WERI-Rb-1 (cell line): Measurements from ENCODE around the gene OXER1.
A peak's percentile ranks its signal among the peaks of the same experiment; 100 is the strongest.

Experiments used
- DNase-seq: peaks from one replicate; pipeline ENCODE4 v3.0.0-alpha.2; 2020
- H3K27ac ChIP-seq: fragments of 250-450 bp; sonication (Bioruptor Pico); 2 replicates; pipeline ENCODE4 v1.5.1; 2020; ENCODE audit warnings: mild to moderate bottlenecking, moderate library complexity
- H3K27me3 ChIP-seq: fragments of 250-450 bp; sonication (Bioruptor Pico); 2 replicates; pipeline ENCODE4 v1.5.1; 2021; ENCODE audit warnings: mild to moderate bottlenecking, low read depth, moderate library complexity; ENCODE audit not compliant: insufficient read depth, severe bottlenecking
- H3K36me3 ChIP-seq: fragments of 250-450 bp; sonication (Bioruptor Pico); 2 replicates; pipeline ENCODE4 v1.5.1; 2020; ENCODE audit warnings: mild to moderate bottlenecking, moderate library complexity
- H3K4me3 ChIP-seq: 2 replicates; pipeline ENCODE4 v1.5.1; 2011; ENCODE audit warnings: low read depth, mild to moderate bottlenecking, control low read depth, low read length
- H3K9me3 ChIP-seq: fragments of 250-450 bp; sonication (Bioruptor Pico); 2 replicates; pipeline ENCODE4 v1.5.1; 2021; ENCODE audit warnings: mild to moderate bottlenecking, moderate library complexity; ENCODE audit not compliant: severe bottlenecking
- TF ChIP-seq, protein P1 (sequence below): IDR thresholded peaks from 2 replicates; pipeline ENCODE4 v1.5.1; 2011; ENCODE audit warnings: low read depth, mild to moderate bottlenecking, control low read depth, inconsistent platforms, low read length

The OXER1 gene

DNA sequence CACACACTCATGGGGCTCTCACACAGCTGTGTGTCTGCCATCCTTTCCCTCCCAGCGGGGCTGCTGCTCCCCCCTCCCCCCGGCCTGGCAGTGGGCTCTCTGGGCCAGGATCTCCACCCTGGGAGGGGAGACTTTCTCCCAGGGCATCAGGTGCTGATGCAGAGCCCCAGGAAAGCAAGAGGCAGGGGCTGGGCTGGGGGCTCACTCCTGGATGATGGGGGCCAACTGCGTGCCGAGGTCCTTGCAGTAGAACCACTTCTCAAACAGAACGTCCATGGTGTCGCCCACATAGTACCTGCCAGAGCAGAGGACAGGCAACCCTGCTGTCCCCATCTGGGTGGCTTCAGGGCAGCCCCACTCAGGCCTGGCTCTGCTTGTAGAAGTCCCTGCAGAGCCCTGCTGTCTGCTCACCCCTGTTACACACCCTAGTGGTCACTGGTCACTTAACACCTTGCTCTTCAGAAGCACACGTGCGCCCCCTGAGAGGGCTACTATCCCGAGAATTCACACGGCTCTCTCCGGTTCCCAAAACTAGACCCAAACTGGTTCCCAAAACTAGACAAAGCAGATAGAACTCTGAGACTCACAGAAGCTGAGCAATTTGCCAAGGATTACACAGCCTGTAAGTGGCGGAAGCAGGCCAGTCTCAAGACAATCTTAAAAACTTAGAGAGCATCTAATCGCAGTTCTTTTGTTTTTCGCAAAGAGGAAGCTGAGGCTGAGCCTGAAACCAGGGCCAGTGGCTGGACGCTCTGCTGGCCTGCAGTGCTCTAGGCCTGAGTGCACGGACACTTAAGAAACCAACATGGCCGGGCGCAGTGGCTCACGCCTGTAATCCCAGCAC, 6.6 kb upstream of the OXER1 start:
- Histone ChIP-seq H3K9me3 (no peaks in the 10 kb centered on the region), H3K36me3 (no peaks in the 10 kb centered on the region), H3K27ac (no peak overlapping the region), H3K4me3 (no peak overlapping the region), H3K27me3 (no peaks in the 10 kb centered on the region)
- DNase-seq: peak; percentile 85
- TF ChIP-seq, protein P1, sequence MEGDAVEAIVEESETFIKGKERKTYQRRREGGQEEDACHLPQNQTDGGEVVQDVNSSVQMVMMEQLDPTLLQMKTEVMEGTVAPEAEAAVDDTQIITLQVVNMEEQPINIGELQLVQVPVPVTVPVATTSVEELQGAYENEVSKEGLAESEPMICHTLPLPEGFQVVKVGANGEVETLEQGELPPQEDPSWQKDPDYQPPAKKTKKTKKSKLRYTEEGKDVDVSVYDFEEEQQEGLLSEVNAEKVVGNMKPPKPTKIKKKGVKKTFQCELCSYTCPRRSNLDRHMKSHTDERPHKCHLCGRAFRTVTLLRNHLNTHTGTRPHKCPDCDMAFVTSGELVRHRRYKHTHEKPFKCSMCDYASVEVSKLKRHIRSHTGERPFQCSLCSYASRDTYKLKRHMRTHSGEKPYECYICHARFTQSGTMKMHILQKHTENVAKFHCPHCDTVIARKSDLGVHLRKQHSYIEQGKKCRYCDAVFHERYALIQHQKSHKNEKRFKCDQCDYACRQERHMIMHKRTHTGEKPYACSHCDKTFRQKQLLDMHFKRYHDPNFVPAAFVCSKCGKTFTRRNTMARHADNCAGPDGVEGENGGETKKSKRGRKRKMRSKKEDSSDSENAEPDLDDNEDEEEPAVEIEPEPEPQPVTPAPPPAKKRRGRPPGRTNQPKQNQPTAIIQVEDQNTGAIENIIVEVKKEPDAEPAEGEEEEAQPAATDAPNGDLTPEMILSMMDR: peak; percentile 95

DNA sequence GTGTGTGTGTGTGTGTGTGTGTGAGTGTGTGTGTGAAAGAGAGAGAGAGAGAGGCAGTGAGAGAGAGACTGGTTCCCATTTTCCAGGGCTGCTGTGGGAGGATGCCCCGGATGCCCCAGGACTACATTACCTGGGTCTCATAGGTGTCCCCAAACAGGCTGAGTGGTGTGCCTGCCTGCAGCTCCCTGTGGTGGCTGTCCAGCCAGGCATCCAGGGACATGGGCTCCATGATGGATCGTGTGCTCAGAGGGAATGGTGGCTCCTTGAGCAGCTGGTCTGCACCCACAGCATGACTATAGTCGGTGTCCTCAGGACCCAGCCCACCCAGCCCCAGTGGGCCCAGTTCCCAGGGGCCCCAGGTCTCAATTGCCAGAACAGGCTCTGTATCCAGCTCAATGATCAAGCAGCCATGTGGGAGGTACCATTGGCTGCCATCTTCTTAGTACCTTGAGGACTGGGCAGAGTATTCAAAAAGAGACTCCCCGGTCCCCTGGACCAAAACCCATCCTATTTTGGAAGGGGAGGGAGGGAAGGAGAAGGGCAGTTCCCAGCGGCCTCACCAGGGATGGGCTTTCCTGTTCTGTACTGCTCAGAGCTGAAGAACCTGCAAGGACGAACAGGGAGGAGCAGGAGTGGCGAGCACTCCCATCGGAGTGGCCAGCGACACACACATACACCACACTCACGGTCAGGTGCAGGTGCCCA, 5.8 kb upstream of the OXER1 start:
- Histone ChIP-seq H3K4me3 (no peak overlapping the region), H3K36me3 (no peaks in the 10 kb centered on the region), H3K27ac (no peak overlapping the region), H3K27me3 (no peaks in the 10 kb centered on the region), H3K9me3 (no peaks in the 10 kb centered on the region)
- TF ChIP-seq, protein P1: no peak
- DNase-seq: no peak

DNA sequence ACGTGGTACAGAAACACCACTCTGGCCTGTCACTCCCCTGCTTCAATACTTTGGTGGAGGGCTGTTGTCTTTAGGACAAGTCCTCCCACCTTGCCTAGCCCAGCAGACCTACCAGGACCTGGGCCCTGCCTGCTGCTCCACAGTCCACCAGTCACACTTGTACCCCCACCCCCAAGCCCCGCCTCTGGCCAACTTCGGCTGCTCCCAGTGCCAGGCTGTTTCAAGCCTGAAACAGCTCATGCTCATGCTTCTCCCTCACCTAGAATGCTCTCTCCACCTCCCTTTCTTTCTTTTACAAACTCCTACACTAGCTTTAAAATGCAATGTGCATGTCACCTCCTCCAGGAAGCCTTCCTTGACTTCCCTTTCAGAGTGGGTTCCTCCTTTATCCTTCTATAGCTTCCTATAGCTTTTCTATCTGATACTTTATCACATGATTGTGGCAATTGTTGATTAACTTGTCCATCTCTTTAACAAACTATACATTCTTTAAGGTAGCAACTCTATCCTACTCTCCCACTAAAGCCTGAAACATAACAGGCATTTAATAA, 4.8 kb upstream of the OXER1 start:
- Histone ChIP-seq H3K36me3 (no peaks in the 10 kb centered on the region), H3K4me3 (no peak overlapping the region), H3K27me3 (no peaks in the 10 kb centered on the region), H3K9me3 (no peaks in the 10 kb centered on the region), H3K27ac (no peak overlapping the region)
- no peak for DNase-seq
- TF ChIP-seq, protein P1: no peak

DNA sequence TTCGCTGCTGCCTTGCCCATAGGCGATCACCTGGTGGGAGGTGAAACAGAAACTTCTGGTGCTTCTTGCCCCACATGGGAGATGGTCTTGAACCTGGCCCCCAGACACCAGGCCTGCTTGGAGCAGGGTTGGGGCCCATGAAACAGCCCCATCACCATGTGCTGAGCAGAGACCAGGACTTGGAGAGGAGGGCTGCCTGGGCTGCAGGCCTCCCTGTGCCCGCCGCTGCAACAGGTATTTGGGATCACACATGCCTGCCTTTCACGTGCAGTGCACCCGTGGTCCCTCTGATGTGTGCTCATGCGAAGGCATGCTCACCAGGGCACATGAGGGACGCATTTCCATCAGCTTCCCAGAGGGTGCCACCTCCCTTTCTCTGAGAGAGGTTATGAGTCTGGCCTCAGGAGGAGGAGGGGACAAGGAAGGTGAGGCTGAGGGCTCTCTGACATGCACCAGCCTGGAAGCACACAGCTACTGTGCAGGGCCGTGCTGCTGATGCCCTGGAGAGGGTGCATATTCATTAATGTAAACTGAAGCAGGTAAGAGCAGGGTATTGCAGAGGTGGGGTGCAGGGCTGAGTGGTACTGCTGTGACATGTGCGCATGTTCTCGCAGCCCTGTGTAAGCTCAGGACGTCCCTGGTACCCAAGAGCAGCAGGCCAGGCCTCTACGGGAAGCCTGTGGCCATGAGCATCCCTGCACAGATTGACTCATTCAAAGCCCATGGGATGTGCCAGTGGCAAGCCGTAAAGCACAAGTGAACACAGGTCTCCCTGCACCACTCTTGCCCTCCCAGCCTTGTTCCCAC, 4.2 kb upstream of the OXER1 start:
- Histone ChIP-seq H3K4me3 (no peak overlapping the region), H3K36me3 (no peaks in the 10 kb centered on the region), H3K27me3 (no peaks in the 10 kb centered on the region), H3K9me3 (no peaks in the 10 kb centered on the region), H3K27ac (no peak overlapping the region)
- TF ChIP-seq, protein P1: no peak
- no peak for DNase-seq

DNA sequence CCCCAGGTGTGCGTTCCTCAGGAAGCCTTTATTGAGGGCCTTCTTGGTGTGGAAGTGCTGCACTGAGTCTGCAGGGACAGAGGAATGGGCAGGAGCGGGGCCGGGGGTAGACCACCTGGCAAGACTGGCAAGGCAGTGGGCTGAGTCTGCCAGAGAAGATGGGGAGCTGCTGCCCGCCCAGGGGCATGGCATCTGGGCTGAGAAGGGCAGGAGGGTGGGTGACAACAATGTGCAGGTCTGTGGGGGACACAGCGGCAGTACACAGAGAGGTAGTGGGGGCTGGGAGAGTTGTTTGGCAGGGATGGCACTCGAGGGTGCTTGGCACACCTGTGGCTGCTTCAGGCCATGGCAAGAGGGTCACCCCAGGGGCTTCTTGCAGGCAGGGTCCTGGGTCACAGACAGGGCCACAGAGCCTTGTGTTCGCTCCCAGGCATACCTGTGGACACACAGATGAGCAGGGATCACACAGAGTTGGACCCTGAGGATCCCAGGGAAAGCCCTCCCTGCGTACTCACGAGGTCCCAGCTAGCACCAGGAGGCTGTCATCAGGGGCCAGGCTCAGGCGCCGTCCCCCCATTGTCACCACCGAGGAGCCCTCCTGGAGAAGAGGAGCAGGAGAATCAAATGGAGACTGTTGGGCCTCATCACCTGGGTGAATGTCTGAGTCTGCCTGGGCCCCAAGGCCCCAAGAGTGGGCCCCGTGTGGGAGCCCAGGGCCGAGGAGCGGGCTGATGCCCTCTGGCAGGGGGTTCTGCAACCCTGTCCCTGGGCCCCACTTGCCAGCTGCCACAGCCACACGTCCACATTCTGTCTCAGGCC, 3.4 kb upstream of the OXER1 start:
- TF ChIP-seq, protein P1: no peak
- no peak overlapping the region for H3K27ac ChIP-seq
- H3K4me3 ChIP-seq: no peak overlapping the region
- DNase-seq: no peak
- H3K27me3 ChIP-seq: no peaks in the 10 kb centered on the region
- no peaks in the 10 kb centered on the region for H3K9me3 ChIP-seq
- H3K36me3 ChIP-seq: no peaks in the 10 kb centered on the region
